ENCODE data around the gene NEUROD2. TPM values are rescaled to one million over a fixed set of nuclear protein-coding genes. Genes with fewer than 3 reads are reported as not detected.

Gene NEUROD2
- total RNA-seq (2014; rRNA removed; shearing (Covaris generic)), result not detected in 2 replicates
- polyA plus RNA-seq (2015; cell fraction: cytosol; rRNA removed), result not detected in 2 replicates
- polyA plus RNA-seq (2015; cell fraction: nucleus; rRNA removed), result not detected in 2 replicates

GRCh38 chr17:39607851-39608130, at the start of gene NEUROD2:
NEUROD2 (minus strand) TSS chr17:39607920; CDS start chr17:39606599, 1,321 bp downstream.
- DNase-seq (ENCODE audit: low read depth), result no peak

- DNase-seq (ENCODE audit: low read depth), result no peak
These were observed 47.4 kb upstream of the NEUROD2 start for GRCh38 chr17:39655105-39655504.

- DNase-seq (ENCODE audit: low read depth), result peak; percentile 28
These were observed 46.1 kb upstream of the NEUROD2 start for GRCh38 chr17:39653662-39654331.

GRCh38 chr17:39653316-39653661, 45.6 kb upstream of the NEUROD2 start:
- no peak for DNase-seq (ENCODE audit: low read depth)

GRCh38 chr17:39652587-39653315, 45.0 kb upstream of the NEUROD2 start:
- no peak for DNase-seq (ENCODE audit: low read depth)

- DNase-seq (ENCODE audit: low read depth), result no peak
These were observed 44.3 kb upstream of the NEUROD2 start for GRCh38 chr17:39651923-39652586.

GRCh38 chr17:39650121-39650579, 42.4 kb upstream of the NEUROD2 start:
- peak; percentile 84 for DNase-seq (ENCODE audit: low read depth)

- no peak for DNase-seq (ENCODE audit: low read depth)
These were observed 41.1 kb upstream of the NEUROD2 start for GRCh38 chr17:39648616-39649366.

GRCh38 chr17:39647256-39647655, 39.5 kb upstream of the NEUROD2 start:
- no peak for DNase-seq (ENCODE audit: low read depth)

- DNase-seq (ENCODE audit: low read depth), result peak; percentile 81
These were observed 35.6 kb upstream of the NEUROD2 start for GRCh38 chr17:39643271-39643670.

- DNase-seq (ENCODE audit: low read depth), result no peak
These were observed 34.8 kb upstream of the NEUROD2 start for GRCh38 chr17:39642291-39643074.

- DNase-seq (ENCODE audit: low read depth), result no peak
These were observed 34.2 kb upstream of the NEUROD2 start for GRCh38 chr17:39641883-39642282.

GRCh38 chr17:39641097-39641496, 33.4 kb upstream of the NEUROD2 start:
- DNase-seq (ENCODE audit: low read depth), result no peak

- no peak for DNase-seq (ENCODE audit: low read depth)
These were observed 32.9 kb upstream of the NEUROD2 start for GRCh38 chr17:39640591-39641031.

GRCh38 chr17:39639566-39640458, 32.1 kb upstream of the NEUROD2 start:
- DNase-seq (ENCODE audit: low read depth), result no peak

- no peak for DNase-seq (ENCODE audit: low read depth)
These were observed 31.3 kb upstream of the NEUROD2 start for GRCh38 chr17:39639043-39639442.

- DNase-seq (ENCODE audit: low read depth), result no peak
These were observed 30.6 kb upstream of the NEUROD2 start for GRCh38 chr17:39638317-39638716.

- peak; percentile 71 for DNase-seq (ENCODE audit: low read depth)
These were observed 29.4 kb upstream of the NEUROD2 start, which contains the start of gene STARD3 for GRCh38 chr17:39636927-39637736. STARD3 (plus strand) TSS chr17:39637144; CDS start chr17:39653532, 16,388 bp downstream.

- DNase-seq (ENCODE audit: low read depth), result no peak
These were observed 28.8 kb upstream of the NEUROD2 start for GRCh38 chr17:39636587-39636926.

Measured in HT1080 (cell line).